DMS79 treated with DMSO at 0.1 percent for 48 hours (cell line): ENCODE measurements around the gene SUGP2.
"Not testable (repeated sequence)": the region's sequence is repeated elsewhere in the genome, so short reads cannot be mapped to it uniquely, and the experiment has no call there.

Experiments used
- DNase-seq: peaks from one replicate; lab custom pipeline; 2025; lab: John Stamatoyannopoulos, UW

The SUGP2 gene

DNA sequence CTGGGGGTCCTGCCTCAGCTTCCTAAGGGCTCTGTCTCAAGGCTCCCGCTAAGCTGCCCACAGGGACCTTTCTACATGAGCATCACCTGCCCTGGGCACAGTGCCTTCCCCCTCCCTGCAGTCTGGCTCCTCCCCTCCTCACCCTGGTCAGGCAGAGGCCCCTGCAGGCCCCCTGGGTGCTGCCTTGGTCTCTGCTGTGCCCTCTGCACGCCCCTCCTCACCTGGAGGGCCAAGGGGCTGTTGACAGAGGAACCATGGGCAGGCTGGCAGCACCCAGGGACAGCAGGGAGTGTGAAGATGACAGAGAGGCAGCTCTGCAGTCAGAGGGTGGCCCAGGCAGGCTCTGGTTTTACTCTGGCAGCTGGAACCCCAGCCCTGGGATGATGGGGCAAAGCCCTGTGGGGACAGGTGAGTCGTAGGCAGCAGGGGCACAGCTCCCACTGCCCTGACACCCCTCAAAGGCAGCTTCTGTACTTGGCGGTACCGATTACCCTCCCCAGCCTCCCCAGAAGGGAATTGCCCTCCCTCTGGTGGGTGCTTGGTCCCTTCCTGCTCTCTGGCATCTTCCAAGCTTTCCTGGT is 43.1 kb downstream of the SUGP2 start:
- DNase-seq, result no peak

DNA sequence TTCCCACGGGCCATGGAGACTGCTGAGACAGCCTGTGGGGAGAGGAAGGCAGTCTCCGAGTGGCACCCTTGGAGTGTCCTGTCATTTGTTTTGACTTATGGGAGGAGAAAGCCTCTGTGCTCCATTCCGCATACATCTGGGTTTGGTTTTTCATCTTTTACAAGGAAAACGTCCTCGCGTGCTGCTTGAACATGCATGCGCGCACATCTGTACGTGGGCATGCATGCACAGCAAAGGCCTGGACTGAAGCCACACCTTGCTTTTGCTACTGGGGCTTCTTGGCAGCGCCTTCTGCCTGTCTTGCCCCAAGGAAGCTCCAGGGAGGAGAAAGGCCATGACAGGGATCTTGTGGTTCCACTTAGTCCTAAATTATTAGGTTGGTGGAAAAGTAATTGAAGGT is 44.0 kb downstream of the SUGP2 start:
- no peak for DNase-seq

DNA sequence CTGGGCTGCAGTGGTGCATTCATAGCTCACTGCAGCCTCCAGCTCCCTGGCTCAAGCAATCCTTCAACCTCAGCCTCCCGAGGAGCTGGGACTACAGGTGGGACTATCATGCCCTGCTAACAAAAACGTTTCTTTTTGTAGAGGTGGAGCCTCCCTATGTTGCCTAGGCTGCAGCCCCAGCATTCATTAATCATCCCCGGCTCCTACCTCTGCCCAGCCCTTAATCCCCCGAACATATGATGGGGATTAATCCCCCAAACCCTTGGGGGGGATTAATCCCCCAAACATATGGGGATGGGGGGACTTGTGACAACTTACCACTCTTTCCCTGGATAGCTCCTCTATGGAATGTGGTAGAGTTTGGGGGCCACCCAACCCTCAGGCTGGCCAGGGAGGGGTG is 45.9 kb downstream of the SUGP2 start:
- DNase-seq, result no peak

DNA sequence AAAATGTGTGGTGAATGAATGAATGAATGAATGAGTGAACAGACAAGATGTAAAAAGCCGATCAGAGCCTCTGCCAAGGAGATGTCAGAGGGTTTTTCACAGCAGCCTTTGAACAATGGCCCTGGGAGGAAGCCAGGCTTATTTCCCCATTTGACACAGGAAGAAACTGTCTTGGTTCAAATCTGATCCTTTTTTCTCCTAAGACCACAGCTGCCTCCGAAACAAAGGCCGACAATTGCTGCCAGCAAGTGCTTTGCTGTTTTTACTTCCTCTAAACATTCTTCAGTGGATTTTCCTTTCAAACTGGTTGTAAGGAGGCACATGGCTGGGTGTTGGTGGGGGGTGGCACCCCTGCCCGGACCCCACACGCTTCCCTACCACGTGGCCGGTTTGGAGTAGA is 48.1 kb downstream of the SUGP2 start:
- no peak for DNase-seq

DNA sequence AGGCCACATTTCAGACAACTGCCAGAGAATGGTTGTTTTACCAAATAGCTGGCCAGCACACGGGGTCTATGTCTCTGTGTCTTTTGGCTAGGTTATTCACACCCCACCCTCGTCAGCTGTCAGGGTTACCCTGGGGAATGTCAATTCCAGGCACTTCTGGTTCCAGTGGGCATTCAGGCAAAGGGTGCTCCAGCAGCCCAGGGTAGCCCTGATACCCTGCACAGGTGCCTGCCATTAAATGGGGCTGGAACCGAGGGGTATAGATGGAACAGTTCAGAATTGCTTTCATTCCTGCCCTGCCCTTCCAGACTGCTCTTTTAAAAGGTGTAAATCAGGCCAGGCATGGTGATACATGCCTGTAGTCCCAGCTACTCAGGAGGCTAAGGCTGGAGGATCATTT is 49.1 kb downstream of the SUGP2 start:
- DNase-seq, result no peak

DNA sequence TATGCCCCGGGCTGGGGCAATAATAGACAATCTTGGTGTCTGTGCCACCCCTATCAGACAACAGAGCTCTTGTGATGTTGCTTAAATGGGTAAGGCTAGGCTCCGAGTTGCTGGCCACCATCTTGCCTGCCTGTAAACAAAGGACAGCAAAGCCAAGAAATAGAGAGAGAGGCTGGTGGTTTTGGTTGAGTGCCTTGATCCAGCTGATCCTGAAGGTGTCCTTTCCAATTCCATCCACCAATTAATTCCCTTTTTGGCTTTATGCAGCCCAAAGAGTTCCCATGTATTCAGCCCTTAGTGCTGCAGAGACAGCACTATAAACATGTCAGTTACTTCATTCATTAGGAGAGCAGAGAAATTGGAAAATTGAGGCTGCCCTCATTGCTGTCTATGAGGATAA is 50.6 kb downstream of the SUGP2 start:
- DNase-seq, result no peak

DNA sequence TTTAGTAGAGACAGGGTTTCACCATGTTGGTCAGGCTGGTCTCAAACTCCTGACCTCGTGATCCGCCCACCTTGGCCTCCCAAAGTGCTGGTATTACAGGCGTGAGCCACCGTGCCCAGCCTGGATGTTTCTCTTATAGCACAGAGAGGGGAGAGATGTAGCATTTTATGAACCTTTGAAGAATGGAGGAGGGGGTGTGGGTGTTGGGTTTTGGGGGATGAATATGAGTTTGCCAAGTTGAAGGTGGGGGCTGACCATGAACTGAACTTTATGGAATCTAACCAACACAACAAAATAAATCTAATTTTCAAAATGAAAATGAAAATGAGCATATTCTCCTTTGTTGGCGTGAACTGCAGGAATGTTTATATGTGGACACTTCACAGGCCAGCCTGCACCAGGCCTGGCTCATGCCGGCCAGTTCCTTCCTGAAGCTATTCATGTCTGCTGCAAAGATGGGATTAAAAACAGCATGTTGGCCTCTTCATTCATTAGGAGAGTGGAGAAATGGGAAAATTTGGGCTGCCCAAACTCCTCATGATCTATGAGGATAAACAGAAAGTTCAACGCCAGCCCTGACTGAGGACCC is 52.8 kb downstream of the SUGP2 start:
- no peak for DNase-seq

DNA sequence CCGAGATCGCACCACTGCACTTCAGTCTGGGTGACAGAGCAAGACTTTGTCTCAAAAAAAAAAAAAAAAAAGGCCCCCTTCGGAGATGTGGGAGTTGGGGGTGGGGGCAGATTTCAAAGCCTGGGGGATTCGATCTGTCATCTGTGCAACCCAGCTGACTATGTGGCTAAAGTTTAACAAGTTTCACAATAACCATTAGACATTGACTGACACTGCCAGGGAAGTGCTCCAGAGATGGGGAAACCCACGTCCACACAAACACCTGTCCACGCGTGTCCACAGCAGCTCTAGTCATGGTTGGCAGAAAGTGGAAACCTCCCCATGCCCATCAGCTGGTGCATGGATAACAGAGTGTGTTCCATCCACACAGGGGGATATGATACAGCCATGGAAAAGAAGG is 54.7 kb downstream of the SUGP2 start:
- no peak for DNase-seq

DNA sequence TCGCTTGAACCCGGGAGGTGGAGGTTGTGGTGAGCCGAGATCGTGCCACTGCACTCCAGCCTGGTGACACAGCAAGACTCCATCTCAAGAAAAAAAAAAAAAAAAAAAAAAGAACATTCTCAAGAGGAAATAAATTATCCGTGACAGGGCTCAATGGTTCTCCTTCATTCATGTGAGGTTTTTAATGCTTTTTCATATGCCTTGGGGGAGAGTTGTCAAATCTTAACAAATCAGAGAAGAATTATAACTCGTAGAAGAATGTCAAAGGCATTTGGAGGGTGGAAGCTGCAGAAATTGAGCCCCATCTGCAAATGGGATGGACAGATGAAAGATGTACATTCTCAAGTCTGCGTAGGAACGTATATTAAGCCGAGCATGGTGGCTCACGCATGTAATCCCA is 57.4 kb downstream of the SUGP2 start:
- peak; percentile 54 for DNase-seq

DNA sequence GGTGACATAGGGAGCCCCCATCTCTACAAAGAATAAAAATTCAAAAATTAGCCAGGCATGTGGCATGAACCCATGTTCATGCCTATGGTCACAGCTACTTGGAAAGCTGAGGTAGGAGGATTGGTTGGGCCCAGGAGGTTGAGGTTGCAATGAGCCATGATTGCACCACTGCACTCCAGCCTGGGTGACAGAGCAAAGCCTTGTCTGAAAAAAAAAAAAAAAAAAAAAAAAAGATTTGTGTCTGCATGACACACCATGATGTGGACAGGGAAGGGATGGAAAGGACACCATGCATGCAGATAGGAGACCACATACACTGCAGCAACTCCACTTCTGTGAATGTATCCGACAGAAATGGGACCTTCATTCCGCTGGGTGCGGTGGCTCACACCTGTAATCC is 58.3 kb downstream of the SUGP2 start:
- no peak for DNase-seq

DNA sequence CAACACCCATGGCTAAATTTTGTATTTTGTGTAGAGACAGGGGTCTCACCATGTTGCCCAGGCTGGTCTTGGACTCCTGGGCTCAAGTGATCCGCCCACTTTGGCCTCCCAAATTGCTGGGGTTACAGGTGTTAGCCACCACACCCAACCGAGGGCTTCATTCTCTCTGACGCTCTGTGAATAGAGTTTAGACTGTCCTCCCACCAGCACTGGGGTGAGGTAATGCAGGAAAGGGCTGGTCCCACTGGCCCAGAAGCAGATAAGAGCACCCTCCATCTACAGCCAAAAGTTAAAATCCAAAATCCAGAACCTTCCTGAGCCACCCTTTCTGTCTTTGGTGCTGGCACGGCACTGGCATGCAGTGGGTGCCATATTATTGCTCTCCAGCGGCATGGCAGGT is 60.5 kb downstream of the SUGP2 start:
- no peak for DNase-seq

DNA sequence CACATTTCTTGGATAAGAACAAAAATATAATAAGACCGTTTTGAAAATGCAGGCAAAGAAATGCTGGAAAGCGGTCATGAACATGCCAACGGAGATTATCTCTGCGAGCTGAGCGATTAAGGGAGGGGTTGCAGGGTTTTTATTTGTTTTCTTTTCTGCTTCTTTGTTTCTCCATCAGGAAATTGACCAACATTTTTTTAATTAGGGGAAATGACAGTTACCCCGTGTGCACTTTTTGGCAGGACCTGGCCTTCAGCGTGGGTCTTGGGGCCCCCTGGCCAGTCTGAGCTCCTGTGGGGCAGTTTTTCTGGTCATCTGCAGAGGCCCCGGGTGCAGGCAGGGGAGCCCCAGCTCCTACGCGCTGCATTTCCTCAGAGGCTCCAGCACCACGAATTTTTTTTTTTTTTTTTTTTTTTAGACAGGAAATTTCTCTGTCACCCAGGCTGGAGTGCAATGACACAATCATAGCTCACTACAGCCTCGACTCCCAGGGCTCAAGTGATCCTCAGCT is 61.0 kb downstream of the SUGP2 start:
- no peak for DNase-seq

DNA sequence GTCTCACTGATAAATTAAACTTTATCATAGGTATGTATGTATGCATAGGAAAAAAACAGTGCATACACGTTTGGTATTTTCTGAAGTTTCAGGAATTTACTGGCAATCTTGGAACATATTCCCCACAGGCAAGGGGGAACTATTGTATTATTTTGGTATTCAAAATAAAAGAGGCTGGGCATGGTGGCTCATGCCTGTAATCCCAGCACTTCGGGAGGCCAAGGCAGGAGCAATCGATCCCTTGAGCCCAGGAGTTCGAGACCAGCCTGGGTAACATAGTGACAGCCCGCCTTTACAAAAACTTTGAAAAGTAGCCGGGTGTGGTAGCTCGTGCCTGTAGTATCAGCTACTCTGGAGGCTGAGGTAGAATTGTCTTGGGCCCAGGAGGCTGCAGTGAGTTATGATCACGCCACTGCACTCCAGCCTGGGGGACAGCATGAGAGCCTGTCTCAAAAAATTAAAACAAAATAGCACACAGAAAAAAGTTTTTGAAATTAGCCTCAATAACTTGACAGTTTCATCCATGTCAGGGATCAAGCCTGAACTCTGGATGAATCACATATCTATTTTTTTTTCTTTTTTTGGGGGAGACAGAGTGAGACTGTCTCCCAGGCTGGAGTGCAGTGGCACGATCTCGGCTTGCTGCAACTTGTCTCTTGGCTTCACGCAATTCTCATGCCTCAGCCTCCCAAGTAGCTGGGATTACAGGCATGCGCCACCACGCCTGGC is 63.2 kb downstream of the SUGP2 start:
- no peak for DNase-seq

DNA sequence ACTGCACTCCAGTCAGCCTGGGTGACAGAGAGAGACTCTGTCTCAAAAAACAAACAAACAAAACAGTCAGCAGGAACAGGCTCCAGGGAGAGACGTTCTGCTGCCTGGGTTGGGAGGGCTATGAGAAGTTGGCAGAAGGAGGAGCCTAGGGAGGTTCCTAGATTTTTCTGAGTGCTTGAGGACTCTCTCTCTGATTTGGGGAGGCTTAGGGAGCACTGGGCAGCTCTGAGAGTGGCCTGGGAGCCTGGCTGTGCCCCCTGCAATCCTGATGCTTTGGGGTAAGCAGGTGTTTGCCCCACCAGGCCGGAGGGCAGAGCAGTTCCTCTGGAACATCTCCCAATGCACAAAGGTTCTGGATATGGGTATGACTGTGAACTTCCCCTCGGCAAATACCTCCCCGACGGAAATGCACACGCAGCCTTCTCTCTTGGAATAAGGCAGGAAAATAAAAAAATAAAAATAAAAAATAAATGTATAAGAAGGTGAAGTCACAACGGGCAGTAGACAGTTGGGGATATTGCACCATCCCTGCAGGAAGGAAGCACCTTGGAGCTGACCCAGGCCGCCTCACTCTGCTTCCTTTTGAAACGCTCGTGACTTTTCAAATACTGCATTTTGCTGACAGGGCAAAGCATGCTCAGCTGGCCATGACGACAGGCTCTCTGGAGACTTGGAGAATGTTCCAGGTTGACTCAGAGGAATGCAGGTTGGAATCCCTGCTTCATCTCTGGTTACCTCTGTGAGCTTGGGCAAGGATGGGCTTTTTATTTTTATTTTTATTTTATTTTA is 65.8 kb downstream of the SUGP2 start:
- DNase-seq, result peak; percentile 70

DNA sequence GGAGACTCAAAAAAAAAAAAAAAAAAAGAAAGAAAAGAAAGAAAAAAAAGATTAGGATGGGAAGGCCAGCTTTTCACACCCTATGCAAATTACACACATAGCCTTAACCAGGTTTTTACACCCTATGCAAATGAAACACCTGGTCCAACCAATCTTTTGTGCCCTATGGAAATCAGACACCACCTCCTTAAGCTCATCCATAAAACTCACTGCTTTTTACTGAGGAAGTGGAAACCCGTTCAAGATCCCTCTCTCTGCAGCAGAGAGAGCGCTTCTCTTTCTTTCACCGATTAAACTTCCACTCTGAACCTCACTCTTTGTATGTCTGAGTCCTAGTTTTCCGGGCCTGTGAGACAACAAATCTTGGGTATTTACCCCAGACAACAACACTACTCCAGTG is 67.0 kb downstream of the SUGP2 start:
- DNase-seq, result no peak

DNA sequence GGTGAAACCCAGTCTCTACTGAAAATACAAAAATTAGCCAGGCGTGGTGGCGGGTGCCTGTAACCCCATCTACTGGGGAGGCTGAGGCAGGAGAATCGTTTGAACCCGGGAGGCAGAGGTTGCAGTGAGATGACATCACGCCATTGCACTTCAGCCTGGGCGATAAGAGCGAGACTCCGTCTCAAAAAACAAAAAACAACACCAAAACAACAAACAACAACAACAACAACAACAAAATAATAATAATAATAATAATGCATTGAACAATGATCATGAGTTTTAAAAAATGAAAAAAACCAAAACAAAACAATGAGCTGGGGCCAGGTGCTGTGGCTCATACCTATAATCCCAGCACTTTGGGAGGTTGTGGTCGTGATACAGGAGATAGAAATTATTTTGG is 69.2 kb downstream of the SUGP2 start:
- no peak for DNase-seq

DNA sequence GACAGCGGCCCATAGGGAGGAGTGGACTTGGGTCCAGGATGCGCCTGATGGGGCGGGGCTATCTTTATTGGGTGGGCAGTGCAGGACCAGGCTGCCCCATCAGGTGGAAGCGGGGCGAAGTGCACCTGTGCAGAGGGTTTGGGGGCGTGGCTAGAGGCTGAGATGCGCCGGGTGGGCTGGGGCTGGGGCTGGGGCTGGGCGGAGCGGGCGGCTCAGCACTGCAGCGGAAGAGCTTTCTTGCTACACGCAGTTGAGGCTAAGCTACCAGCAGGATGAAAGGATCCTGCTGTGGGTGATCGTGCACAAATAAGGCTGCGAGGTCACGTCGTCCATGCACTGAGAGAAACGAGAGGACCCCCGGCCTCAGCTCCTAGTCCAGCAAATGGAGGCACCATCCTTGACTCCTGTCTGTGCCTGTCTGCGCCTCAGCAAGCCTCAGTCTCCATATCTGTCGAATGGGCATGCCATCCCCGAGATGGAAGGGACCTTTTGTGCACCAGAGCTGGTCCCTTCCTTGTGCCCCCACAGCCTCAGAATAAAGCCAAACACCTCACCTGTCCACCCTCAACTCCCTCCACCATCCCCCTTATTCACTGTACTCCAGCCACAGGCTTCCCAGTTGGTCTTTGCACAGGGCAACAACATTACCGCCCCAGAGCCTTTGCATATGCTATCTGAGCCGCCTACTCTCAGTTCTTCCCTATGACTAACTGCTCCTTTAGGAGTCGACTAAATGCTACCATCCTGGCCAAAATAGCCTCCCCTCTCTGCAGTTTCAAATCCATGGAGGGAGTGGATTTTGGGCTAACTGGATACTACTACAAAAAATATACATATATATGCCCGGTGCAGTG is 71.3 kb downstream of the SUGP2 start:
- peak; percentile 2 for DNase-seq

DNA sequence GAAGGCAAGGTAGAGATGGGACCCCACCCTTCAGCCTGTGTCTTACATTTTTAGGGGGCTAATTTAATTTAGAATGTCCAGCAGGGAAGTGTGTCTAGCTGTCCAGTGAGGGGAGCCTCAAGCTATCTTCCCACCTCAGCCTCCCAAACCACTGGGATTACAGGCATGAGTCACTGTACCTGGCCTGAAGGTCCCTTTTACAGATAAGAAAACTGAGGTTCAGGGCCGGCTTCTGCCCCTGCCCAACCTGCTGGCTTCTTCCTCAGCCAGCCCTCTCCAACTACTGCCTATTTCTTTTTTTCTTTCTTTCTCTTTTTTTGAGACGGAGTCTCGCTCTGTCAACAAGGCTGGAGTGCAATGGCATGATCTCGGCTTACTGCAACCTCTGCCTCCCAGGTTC is 72.9 kb downstream of the SUGP2 start:
- DNase-seq, result no peak

DNA sequence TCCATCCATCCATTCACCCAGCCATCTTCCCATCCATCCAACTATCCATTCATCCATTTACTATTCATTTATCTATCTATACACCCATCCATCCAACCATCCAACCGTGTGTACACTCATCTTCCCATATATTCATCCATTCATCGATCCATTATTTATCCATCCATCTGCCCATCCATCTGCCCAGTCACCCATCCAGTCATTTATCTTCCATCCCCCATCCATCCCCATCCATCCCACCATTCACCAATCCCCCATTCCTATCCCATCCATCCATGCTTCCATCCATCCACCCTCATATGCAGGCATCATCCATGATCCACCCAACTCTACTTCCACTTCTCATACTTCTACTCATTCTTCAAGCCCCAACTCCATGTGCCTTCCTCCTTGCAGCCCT is 78.3 kb downstream of the SUGP2 start:
- no peak for DNase-seq

DNA sequence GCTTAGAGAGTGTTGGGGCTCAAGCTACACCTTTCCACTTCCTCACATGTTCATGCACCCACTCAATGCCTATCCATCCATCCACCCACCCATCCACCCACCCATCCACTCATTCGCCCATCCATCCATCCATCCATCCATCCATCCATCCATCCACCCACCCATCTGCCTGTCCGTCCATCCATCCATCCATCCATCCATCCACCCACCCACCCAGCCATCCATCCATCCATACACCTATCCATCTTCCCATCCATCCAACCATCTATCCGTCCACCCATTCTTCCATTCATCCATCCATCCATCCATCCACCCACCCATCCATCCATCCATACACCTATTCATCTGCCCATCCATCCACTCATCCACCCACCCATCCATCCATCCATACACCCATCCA is 79.2 kb downstream of the SUGP2 start:
- DNase-seq, result no peak

DNA sequence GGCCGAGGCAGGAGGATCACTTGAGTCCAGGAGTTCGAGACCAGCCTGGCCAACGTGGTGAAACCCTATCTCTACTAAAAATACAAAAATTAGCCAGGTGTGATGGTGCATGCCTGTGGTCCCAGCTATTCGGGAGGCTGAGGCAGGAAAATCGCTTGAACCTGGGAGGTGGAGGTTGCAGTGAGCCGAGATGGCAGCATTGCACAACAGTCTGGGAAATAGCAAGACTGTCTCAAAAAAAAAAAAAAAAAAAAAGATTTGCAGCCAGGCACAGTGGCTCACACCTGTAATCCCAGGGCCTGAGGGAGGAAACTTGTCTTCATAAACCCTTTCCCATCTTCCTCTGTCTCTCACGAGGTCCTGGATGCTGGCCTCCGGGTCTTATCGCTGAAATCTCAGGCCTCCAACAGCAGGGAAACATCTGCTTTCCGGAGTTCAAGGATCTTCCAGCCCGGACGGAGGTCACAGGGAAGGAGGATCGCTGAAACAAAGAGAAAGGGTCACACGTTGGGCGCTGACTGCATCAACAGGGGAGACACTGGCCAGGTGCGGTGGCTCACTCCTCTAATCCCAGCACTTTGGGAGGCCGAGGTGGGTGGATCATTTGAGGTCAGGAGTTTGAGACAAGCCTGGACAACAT is 80.8 kb downstream of the SUGP2 start:
- not testable (repeated sequence) for DNase-seq
